ENCODE data around the gene ARHGAP26.

Gene ARHGAP26

DNA sequence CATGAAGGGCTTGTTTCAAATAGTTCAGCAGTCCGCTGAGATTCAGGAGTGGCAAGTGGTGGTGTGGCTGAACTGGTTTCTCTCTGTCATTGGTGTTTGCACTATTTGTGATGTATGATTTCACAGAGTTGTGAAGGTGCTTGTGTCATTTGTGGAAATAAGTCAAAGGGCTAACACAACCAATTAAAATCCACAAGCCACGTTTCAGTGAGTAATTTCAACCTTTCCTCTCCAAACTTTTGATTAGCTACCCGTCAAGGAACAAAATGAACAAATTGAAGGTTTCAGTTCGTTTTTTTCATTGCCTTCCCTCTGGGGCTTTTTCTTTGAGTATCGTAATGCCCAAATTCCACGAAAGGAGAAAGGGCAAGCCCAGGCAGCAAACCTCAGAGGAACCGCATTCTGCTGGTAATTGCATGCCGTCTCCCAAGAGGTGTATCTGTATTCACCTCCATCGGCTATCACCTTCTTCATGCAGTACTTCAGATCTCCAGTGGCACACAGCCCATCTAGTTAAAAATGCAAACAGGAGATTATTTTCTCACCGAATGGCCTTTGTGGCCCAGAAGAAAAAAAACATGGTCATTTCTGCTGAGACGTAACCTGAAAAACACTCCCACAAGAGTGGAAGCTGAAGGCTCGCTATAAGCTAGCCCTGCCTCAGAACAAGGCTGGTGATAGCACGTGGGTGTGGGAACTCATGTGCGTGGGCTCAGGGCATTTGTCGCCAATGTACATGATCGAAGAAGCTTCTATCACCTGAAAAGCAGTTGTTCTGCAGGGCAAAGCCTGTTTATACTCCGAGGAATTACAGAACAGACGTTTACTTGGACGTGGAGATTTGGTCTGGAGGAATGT is 436.2 kb downstream of the ARHGAP26 start:
- Mint-ChIP-seq H3K36me3 (ENCODE audit: low read depth) (peaks cover 10% of the 10 kb centered on the region), H3K4me1 (ENCODE audit: low read depth) (peaks cover 6% of the 10 kb centered on the region), H3K9me3 (peaks cover 13% of the 10 kb centered on the region), H3K27ac (no peak overlapping the region), H3K27me3 (ENCODE audit: low read depth) (no peaks in the 10 kb centered on the region), H3K4me3 (no peak overlapping the region)
- no peak for DNase-seq (ENCODE audit: low spot score)

- Mint-ChIP-seq H3K27ac (no peak overlapping the region), H3K4me1 (ENCODE audit: low read depth) (peaks cover 6% of the 10 kb centered on the region), H3K4me3 (no peak overlapping the region)
Observed at GRCh38 chr5:143207058-143207457, 436.9 kb downstream of the ARHGAP26 start.

DNA sequence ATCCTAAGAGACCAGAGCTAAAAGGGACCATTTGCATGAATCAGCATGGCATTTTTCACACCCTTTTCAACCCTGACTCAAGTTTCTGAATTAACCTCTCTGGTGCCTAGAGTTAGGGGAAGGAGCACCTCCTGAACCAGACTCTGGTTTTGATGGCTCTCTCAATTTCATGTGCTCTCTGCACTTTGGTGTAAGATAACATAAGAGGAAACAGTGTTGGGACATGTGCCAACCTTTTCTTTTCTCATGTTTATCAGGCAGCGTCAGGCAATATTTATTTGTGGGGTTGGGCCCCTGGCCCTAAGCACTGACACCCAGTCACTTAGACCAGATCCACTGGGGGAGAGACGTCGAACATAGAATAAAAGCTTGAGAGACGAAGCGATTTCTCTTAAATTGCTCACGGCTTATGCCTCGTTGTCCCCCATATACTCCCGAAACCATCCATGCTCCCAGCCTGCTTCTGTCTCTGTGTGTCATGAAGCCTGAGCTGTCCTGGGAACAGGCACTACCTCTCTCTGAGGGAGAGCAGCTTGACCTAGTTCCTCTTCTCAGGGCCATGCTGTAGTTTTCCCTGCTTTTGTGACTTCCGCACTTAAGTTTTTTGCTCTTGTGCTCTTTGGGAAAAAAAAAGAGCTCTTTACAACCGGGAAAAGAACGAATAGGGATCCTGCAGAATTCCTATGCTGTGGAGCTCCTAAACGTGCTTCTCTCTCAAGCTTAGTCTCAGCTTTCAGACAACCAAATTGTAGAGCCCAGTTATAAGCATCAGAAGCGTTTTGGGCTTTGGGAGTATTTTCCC is 437.6 kb downstream of the ARHGAP26 start:
- no peak overlapping the region for H3K4me3 Mint-ChIP-seq
- peaks cover 5% of the 10 kb centered on the region for H3K36me3 Mint-ChIP-seq (ENCODE audit: low read depth)
- no peak for DNase-seq (ENCODE audit: low spot score)
- peaks cover 6% of the 10 kb centered on the region for H3K4me1 Mint-ChIP-seq (ENCODE audit: low read depth)
- H3K27ac Mint-ChIP-seq = no peak overlapping the region
- H3K9me3 Mint-ChIP-seq = peaks cover 2% of the 10 kb centered on the region
- no peaks in the 10 kb centered on the region for H3K27me3 Mint-ChIP-seq (ENCODE audit: low read depth)

More at GRCh38 chr5:143207058-143207457, 436.9 kb downstream of the ARHGAP26 start:
- no peak for DNase-seq (ENCODE audit: low spot score)
- Mint-ChIP-seq H3K36me3 (ENCODE audit: low read depth) (peaks cover 8% of the 10 kb centered on the region), H3K27me3 (ENCODE audit: low read depth) (no peaks in the 10 kb centered on the region), H3K9me3 (peaks cover 9% of the 10 kb centered on the region)

GRCh38 chr5:143208365-143208641 is 438.1 kb downstream of the ARHGAP26 start:
- no peaks in the 10 kb centered on the region for H3K27me3 Mint-ChIP-seq (ENCODE audit: low read depth)
- peaks cover 8% of the 10 kb centered on the region for H3K4me1 Mint-ChIP-seq (ENCODE audit: low read depth)

GRCh38 chr5:143208781-143209510 is 438.8 kb downstream of the ARHGAP26 start:
- no peak for DNase-seq (ENCODE audit: low spot score)
- H3K4me1 Mint-ChIP-seq (ENCODE audit: low read depth) = peaks cover 9% of the 10 kb centered on the region
- no peaks in the 10 kb centered on the region for H3K27me3 Mint-ChIP-seq (ENCODE audit: low read depth)

More at GRCh38 chr5:143208365-143208641, 438.1 kb downstream of the ARHGAP26 start:
- Mint-ChIP-seq H3K27ac (no peak overlapping the region), H3K9me3 (no peaks in the 10 kb centered on the region), H3K4me3 (no peak overlapping the region), H3K36me3 (ENCODE audit: low read depth) (peaks cover 5% of the 10 kb centered on the region)
- DNase-seq (ENCODE audit: low spot score) = no peak

GRCh38 chr5:143209881-143210395 is 439.8 kb downstream of the ARHGAP26 start:
- Mint-ChIP-seq H3K9me3 (no peaks in the 10 kb centered on the region), H3K27me3 (ENCODE audit: low read depth) (no peaks in the 10 kb centered on the region), H3K36me3 (ENCODE audit: low read depth) (peaks cover 5% of the 10 kb centered on the region), H3K27ac (no peak overlapping the region), H3K4me1 (ENCODE audit: low read depth) (peaks cover 11% of the 10 kb centered on the region), H3K4me3 (no peak overlapping the region)
- no peak for DNase-seq (ENCODE audit: low spot score)

More at GRCh38 chr5:143208781-143209510, 438.8 kb downstream of the ARHGAP26 start:
- Mint-ChIP-seq H3K36me3 (ENCODE audit: low read depth) (peaks cover 5% of the 10 kb centered on the region), H3K4me3 (no peak overlapping the region), H3K27ac (no peak overlapping the region), H3K9me3 (no peaks in the 10 kb centered on the region)

GRCh38 chr5:143210576-143210975 is 440.4 kb downstream of the ARHGAP26 start:
- H3K27me3 Mint-ChIP-seq (ENCODE audit: low read depth) = no peaks in the 10 kb centered on the region
- peaks cover 5% of the 10 kb centered on the region for H3K36me3 Mint-ChIP-seq (ENCODE audit: low read depth)
- no peak overlapping the region for H3K4me3 Mint-ChIP-seq
- H3K27ac Mint-ChIP-seq = no peak overlapping the region
- H3K4me1 Mint-ChIP-seq (ENCODE audit: low read depth) = peaks cover 11% of the 10 kb centered on the region
- no peak for DNase-seq (ENCODE audit: low spot score)
- no peaks in the 10 kb centered on the region for H3K9me3 Mint-ChIP-seq

DNA sequence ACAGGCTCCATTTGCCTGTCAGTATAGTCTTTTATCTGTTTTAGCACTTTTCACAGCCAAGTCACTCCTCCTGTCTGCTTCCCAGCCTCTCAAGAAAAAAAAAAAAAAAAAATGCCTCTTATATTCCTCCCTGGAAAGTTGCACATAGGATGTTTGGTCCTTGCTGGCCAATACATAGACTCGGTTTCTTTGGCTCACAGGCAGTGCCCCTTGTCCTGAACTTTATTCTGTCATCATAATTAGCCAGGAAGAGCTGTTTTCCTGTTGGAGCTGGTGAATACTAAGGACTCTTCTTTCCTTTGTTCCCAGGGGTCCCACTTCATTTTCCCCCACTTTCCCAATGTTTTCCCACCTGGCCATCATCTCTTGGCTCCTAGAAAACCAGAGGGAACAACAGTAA is 442.1 kb downstream of the ARHGAP26 start:
- Mint-ChIP-seq H3K27ac (no peak overlapping the region), H3K4me1 (ENCODE audit: low read depth) (peaks cover 15% of the 10 kb centered on the region), H3K36me3 (ENCODE audit: low read depth) (peaks cover 11% of the 10 kb centered on the region), H3K4me3 (no peak overlapping the region), H3K27me3 (ENCODE audit: low read depth) (no peaks in the 10 kb centered on the region), H3K9me3 (no peaks in the 10 kb centered on the region)
- DNase-seq (ENCODE audit: low spot score) = no peak

DNA sequence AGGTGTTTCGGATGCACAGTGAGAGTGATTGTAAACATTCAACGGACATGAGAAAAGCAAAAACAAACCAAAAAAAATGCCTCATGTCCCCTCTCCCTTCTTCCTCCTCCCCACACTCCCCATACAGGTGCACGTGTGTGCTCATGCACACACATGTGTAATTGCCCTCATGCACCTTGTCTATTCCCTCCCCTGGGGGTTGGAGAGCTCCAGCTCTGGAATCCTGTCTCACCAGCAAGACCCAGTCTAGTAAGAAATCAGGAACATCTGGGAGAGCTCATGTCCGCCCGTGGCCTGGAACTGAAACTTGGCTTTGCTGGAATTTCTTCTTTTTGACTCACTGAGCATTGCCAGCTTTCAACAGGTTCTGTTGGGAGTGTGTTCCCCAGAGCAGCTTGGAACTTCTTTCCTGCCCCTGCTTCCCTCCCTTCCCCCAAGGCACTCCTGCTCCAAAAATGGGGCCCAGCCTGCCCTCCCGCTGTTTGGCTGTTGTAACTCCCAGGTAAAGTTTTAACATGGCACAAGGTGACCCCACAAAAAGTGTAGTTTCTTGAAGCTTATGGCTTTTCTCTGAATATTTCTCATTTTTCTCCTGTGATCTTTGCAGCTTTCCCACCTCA is 443.2 kb downstream of the ARHGAP26 start:
- H3K27ac Mint-ChIP-seq = peak overlapping the region; percentile 38

GRCh38 chr5:143213851-143214363 is 443.7 kb downstream of the ARHGAP26 start:
- Mint-ChIP-seq H3K36me3 (ENCODE audit: low read depth) (peaks cover 14% of the 10 kb centered on the region), H3K9me3 (no peaks in the 10 kb centered on the region), H3K4me3 (peak overlapping the region; percentile 12), H3K27me3 (ENCODE audit: low read depth) (no peaks in the 10 kb centered on the region), H3K27ac (peak overlapping the region; percentile 38), H3K4me1 (ENCODE audit: low read depth) (peaks cover 30% of the 10 kb centered on the region)
- no peak for DNase-seq (ENCODE audit: low spot score)

More for the DNA sequence above, 443.2 kb downstream of the ARHGAP26 start:
- no peaks in the 10 kb centered on the region for H3K9me3 Mint-ChIP-seq
- H3K4me3 Mint-ChIP-seq = no peak overlapping the region
- H3K27me3 Mint-ChIP-seq (ENCODE audit: low read depth) = no peaks in the 10 kb centered on the region
- H3K4me1 Mint-ChIP-seq (ENCODE audit: low read depth) = peaks cover 25% of the 10 kb centered on the region
- no peak for DNase-seq (ENCODE audit: low spot score)
- peaks cover 14% of the 10 kb centered on the region for H3K36me3 Mint-ChIP-seq (ENCODE audit: low read depth)

GRCh38 chr5:143214458-143214857 is 444.3 kb downstream of the ARHGAP26 start:
- Mint-ChIP-seq H3K4me1 (ENCODE audit: low read depth) (peaks cover 36% of the 10 kb centered on the region), H3K27ac (no peak overlapping the region), H3K36me3 (ENCODE audit: low read depth) (peaks cover 14% of the 10 kb centered on the region), H3K4me3 (no peak overlapping the region), H3K9me3 (no peaks in the 10 kb centered on the region), H3K27me3 (ENCODE audit: low read depth) (no peaks in the 10 kb centered on the region)
- no peak for DNase-seq (ENCODE audit: low spot score)

GRCh38 chr5:143214890-143215289 is 444.7 kb downstream of the ARHGAP26 start:
- H3K4me3 Mint-ChIP-seq = no peak overlapping the region
- DNase-seq (ENCODE audit: low spot score) = no peak
- peaks cover 36% of the 10 kb centered on the region for H3K4me1 Mint-ChIP-seq (ENCODE audit: low read depth)
- no peaks in the 10 kb centered on the region for H3K9me3 Mint-ChIP-seq
- peaks cover 14% of the 10 kb centered on the region for H3K36me3 Mint-ChIP-seq (ENCODE audit: low read depth)
- H3K27me3 Mint-ChIP-seq (ENCODE audit: low read depth) = no peaks in the 10 kb centered on the region
- H3K27ac Mint-ChIP-seq = no peak overlapping the region

- no peak for DNase-seq (ENCODE audit: low spot score)
- Mint-ChIP-seq H3K4me3 (no peak overlapping the region), H3K27me3 (ENCODE audit: low read depth) (no peaks in the 10 kb centered on the region), H3K9me3 (no peaks in the 10 kb centered on the region), H3K4me1 (ENCODE audit: low read depth) (peaks cover 41% of the 10 kb centered on the region), H3K36me3 (ENCODE audit: low read depth) (peaks cover 9% of the 10 kb centered on the region), H3K27ac (no peak overlapping the region)
Observed at GRCh38 chr5:143215690-143216089, 445.5 kb downstream of the ARHGAP26 start.

Data from T-helper 2 cell treated with Interferon-gamma antibody and Interleukin-4, amounts not matched to agents 5 μg/mL and 100 μg/mL, for 36 hours (primary cell).